ENCODE measurements around the gene ROBO1.

DNA sequence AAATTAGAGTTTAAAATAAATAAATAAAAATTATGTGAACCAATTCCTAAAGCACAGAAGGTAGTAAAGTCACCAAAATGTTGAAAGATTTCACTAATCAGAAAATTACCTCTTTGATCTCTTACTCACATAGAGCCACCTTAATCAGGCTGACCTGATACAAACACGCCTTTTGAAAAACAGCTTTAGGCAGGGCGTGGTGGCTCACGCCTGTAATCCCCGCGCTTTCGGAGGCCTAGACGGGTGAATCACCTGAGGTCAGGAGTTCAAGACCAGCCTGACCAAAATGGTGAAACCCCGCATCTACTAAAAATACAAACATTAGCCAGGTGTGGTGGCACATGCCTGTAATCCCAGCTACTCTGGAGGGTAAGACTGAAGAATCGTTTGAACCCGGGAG lies 1197.3 kb downstream of the ROBO1 start:
- TF ChIP-seq, protein P1, sequence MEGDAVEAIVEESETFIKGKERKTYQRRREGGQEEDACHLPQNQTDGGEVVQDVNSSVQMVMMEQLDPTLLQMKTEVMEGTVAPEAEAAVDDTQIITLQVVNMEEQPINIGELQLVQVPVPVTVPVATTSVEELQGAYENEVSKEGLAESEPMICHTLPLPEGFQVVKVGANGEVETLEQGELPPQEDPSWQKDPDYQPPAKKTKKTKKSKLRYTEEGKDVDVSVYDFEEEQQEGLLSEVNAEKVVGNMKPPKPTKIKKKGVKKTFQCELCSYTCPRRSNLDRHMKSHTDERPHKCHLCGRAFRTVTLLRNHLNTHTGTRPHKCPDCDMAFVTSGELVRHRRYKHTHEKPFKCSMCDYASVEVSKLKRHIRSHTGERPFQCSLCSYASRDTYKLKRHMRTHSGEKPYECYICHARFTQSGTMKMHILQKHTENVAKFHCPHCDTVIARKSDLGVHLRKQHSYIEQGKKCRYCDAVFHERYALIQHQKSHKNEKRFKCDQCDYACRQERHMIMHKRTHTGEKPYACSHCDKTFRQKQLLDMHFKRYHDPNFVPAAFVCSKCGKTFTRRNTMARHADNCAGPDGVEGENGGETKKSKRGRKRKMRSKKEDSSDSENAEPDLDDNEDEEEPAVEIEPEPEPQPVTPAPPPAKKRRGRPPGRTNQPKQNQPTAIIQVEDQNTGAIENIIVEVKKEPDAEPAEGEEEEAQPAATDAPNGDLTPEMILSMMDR (IDR thresholded peaks at IDR 0.05; ENCODE audit: extremely low read depth in 1 of 2, insufficient read depth in 1 of 2, low read depth in 1 of 2, low read length in 2 of 2), result no peak
- no peak for TF ChIP-seq POLR2A (IDR thresholded peaks at IDR 0.05; ENCODE audit: low read depth, low read length)
- TF ChIP-seq JUN (IDR thresholded peaks at IDR 0.05; ENCODE audit: borderline replicate concordance, insufficient read depth, insufficient read length, low read depth), result no peak
- TF ChIP-seq GATA2 (IDR thresholded peaks at IDR 0.05; ENCODE audit: insufficient read depth, insufficient read length, low read depth, low read length), result no peak
- no peak for TF ChIP-seq POLR2AphosphoS5 (IDR thresholded peaks at IDR 0.05; ENCODE audit: insufficient read depth, low read depth, low read length)
- TF ChIP-seq, protein P2, sequence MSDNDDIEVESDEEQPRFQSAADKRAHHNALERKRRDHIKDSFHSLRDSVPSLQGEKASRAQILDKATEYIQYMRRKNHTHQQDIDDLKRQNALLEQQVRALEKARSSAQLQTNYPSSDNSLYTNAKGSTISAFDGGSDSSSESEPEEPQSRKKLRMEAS (IDR thresholded peaks at IDR 0.05; ENCODE audit: insufficient read depth, insufficient read length), result no peak
- TF ChIP-seq EZH2 (IDR thresholded peaks at IDR 0.05; ENCODE audit: borderline replicate concordance, low read depth, low read length, severe bottlenecking), result no peak
- TF ChIP-seq MYC (IDR thresholded peaks at IDR 0.05; ENCODE audit: low read depth, low read length), result no peak
- TF ChIP-seq FOS (IDR thresholded peaks at IDR 0.05; ENCODE audit: borderline replicate concordance, insufficient read depth, low read length), result no peak

Data from endothelial cell of umbilical vein (primary cell).